GM21390 (cell line): ENCODE results near the gene TNKS1BP1.

Source experiments
- ATAC-seq: cut with Tn5 transposase; IDR thresholded peaks from one replicate; pipeline ENCODE4 v1.9.1; 2021; ENCODE audit not compliant: unreplicated experiment

The TNKS1BP1 gene

DNA sequence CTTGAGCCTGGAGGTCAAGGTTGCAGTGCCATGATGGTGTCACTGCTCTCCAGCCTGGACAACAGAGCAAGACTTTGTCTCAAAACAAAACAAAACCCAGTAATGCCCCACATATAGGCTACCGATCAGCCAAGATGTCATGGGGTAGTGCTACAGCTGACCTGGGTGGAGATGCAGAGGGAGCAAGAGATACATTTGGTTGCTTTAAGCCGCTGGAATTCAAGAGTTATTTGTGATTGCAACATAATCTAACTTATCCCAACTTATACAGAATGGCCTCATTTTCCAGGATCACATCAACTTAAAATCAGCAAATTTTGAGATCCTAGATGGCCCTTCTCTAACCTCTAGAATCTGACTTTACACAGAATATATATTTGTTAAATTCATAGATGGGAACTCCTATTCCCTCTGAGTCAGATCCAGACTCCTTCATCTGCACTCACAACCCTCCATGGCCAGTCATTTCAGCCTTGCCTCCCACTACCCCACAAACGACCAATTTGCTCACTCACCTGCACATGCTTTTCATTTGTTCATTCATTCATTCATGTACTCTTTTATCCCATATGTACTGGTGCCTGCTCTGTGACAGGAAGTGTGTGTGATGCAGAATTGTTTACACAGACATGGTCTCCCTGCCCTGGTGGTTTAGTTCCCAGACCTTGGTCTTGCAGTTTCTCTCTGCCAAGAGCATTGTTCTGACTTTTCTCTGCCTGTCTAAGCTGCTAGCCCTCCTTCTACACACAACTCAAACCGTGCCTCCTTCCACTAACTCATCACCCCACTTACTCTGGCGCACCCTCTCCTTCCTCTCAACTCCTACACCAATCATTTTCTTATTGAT, 63.6 kb downstream of the TNKS1BP1 start:
- no peak for ATAC-seq

DNA sequence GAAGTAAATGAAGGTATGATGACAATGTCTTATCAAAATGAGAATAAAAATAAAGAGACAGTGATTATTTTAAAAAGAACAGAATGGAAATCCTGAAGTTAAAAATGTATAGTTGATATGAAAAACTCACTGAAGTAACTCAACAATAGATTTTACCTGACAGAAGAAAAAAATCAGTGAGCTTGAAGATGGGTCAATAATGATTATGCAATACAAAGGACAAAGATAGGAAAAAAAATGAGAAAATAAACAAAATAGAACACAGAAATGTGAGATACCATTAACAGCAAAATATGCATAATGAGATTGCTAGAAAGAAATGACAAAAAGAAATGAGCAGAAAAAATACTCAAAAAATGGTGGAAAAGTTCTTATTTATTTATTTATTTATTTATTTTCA, 68.6 kb downstream of the TNKS1BP1 start:
- no peak for ATAC-seq

GRCh38 chr11:57255618-57256017, 69.1 kb downstream of the TNKS1BP1 start:
- ATAC-seq, result no peak

- no peak for ATAC-seq
These were observed 70.1 kb downstream of the TNKS1BP1 start for GRCh38 chr11:57254631-57255030.

DNA sequence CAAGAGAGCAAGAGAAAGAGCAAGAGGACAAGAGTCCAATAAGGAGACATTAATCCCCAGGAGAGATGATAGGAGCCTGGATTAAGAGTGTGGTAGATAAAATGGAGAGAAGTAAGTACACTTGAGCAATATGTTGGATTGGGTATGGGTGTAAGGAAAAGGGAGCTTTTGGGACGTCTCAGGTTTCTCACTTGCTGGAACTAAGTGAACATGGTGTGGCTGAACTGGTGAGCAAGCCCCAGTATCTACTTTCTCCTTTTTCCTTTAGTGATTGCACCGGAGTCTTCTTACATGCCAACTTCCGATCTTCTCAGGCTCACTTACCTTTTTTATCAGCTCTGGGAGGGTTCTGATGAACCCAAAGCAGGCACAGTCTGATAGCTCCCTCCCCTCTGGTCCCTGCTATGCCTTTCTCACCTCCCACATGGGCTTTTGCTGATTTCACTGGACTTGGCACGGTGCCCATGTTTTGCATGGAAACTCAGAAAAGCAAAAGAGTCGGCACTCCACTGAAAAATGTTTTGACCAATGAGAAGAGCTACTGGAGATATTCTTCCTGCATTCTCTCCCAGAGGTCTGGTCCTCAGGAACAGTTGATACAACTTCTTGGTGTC, 73.2 kb downstream of the TNKS1BP1 start:
- ATAC-seq, result no peak

DNA sequence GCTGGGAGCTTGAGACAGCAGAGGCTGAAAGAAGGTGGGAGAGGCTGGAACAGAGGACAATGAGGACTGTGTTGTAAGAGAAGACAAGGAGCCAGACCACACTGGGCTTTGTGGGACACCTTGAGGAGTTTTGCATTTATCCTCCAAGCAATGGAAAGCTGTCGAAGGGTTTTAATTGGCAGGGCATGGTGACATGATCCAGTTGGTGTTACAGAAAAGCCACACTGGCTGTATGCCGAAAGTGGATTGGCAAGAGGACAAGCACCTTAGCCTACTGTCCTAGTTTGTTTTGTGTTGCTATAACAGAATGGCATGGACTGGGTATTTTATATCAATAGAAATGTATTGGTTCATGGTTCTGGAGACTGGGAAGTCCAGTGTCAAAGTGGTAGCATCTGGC, 73.7 kb downstream of the TNKS1BP1 start:
- ATAC-seq, result no peak
